Neural progenitor cell (in vitro differentiated cells): ENCODE data around the gene GRK1. TPM values are rescaled to one million over a fixed set of nuclear protein-coding genes. Genes with fewer than 3 reads are reported as not detected.

Experiments
- DNase-seq: peaks from one replicate; pipeline ENCODE4 v3.0.0-alpha.2; 2016; ENCODE audit warnings: low spot score
- H2AFZ ChIP-seq: fragments of 200-600 bp; sonication (generic); replicated peaks from 2 replicates; pipeline ENCODE4 v1.6.1; 2016; ENCODE audit warnings: antibody characterized with exemption
- H3F3A ChIP-seq: fragments of 200-600 bp; sonication (generic); 2 replicates; pipeline ENCODE4 v1.6.1; 2016; ENCODE audit warnings: antibody characterized with exemption, low read depth
- H3K27ac ChIP-seq: fragments of 200-600 bp; sonication (generic); 2 replicates; pipeline ENCODE4 v1.5.1; 2016; ENCODE audit warnings: mild to moderate bottlenecking
- H3K27me3 ChIP-seq: fragments of 200-600 bp; sonication (generic); 2 replicates; pipeline ENCODE4 v1.6.1; 2016; ENCODE audit warnings: mild to moderate bottlenecking, moderate library complexity
- H3K36me3 ChIP-seq: fragments of 200-600 bp; sonication (generic); 2 replicates; pipeline ENCODE4 v1.5.1; 2016
- H3K4me1 ChIP-seq: fragments of 200-600 bp; sonication (generic); 2 replicates; pipeline ENCODE4 v1.6.1; 2016; ENCODE audit warnings: mixed run types
- H3K4me2 ChIP-seq: fragments of 200-600 bp; sonication (generic); 2 replicates; pipeline ENCODE4 v1.6.1; 2016
- H3K4me3 ChIP-seq: fragments of 200-600 bp; sonication (generic); 2 replicates; pipeline ENCODE4 v1.5.1; 2016
- H3K79me2 ChIP-seq: fragments of 200-600 bp; sonication (generic); 2 replicates; pipeline ENCODE4 v1.6.1; 2016; ENCODE audit warnings: low read depth
- H3K9ac ChIP-seq: fragments of 200-600 bp; sonication (generic); 2 replicates; pipeline ENCODE4 v1.6.1; 2016
- H3K9me3 ChIP-seq: fragments of 200-600 bp; sonication (generic); 2 replicates; pipeline ENCODE4 v1.5.1; 2016; ENCODE audit warnings: low read depth
- H4K20me1 ChIP-seq: fragments of 200-600 bp; sonication (generic); 2 replicates; pipeline ENCODE4 v1.6.1; 2016; ENCODE audit warnings: low read depth
- H3K27ac Mint-ChIP-seq: 3 replicates; pipeline ENCODE4 v1.8.0; 2021; ENCODE audit warnings: mixed read lengths
- H3K27me3 Mint-ChIP-seq: 2 replicates; pipeline ENCODE4 v1.8.0; 2022; ENCODE audit warnings: low read depth, mild to moderate bottlenecking, inconsistent platforms, moderate library complexity, mixed read lengths; ENCODE audit not compliant: insufficient read depth
- H3K36me3 Mint-ChIP-seq: 3 replicates; pipeline ENCODE4 v1.8.0; 2021; ENCODE audit warnings: mixed read lengths
- H3K4me1 Mint-ChIP-seq: 3 replicates; pipeline ENCODE4 v1.8.0; 2021; ENCODE audit warnings: mixed read lengths
- H3K4me3 Mint-ChIP-seq: 3 replicates; pipeline ENCODE4 v1.8.0; 2021; ENCODE audit warnings: mild to moderate bottlenecking, moderate library complexity, mixed read lengths
- H3K9me3 Mint-ChIP-seq: 3 replicates; pipeline ENCODE4 v1.8.0; 2020; ENCODE audit warnings: mixed read lengths
- EZH2 ChIP-seq: fragments of 200-600 bp; sonication (generic); IDR thresholded peaks from 2 replicates; pipeline ENCODE4 v1.6.1; 2017; ENCODE audit warnings: antibody characterized with exemption, mild to moderate bottlenecking, moderate library complexity
- EZH2phosphoT487 ChIP-seq: fragments of 200-600 bp; sonication (generic); IDR thresholded peaks from 2 replicates; pipeline ENCODE4 v1.6.1; 2017; ENCODE audit warnings: antibody characterized with exemption
- total RNA-seq: library from RNA; depleted of rRNA; stranded (reverse); fragments of >200 nt; gene quantifications from 2 replicates; pipeline ENCODE4 v1.2.3, GENCODE V29; 2015; ENCODE audit warnings: low replicate concordance
- TF ChIP-seq, protein P1 (sequence below): fragments of 200-600 bp; sonication (generic); IDR thresholded peaks from 2 replicates; pipeline ENCODE4 v1.5.1; 2017; ENCODE audit warnings: antibody characterized with exemption, mild to moderate bottlenecking

GRK1 gene
- total RNA-seq, 1 donor from 2014 or later: not detected

DNA sequence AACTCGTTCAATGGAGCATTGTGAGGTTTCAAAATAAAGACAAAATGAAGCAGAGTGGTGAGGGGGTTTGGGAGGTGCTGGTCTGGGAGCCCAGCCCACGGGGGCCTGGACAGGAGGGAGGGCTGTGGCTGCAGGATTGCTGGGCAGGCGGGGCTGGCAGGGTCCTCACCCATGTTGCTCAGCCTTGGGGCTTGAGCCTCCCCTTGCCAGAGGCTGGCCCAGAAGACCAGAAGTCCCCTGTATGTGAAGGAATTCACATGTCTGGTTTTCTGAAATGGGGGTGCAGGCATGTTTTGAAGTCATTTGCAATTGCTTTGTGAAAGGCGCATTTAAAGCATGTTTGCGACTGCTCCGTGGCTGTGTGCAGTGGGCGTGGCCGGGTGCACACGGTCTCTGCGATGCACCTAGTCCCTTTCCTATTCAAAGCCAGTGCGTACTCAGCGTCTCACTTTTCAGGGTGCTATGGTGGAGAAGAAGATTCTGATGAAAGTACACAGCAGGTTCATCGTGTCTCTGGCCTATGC lies 2.3 kb downstream of the GRK1 start:
- TF ChIP-seq, protein P1, sequence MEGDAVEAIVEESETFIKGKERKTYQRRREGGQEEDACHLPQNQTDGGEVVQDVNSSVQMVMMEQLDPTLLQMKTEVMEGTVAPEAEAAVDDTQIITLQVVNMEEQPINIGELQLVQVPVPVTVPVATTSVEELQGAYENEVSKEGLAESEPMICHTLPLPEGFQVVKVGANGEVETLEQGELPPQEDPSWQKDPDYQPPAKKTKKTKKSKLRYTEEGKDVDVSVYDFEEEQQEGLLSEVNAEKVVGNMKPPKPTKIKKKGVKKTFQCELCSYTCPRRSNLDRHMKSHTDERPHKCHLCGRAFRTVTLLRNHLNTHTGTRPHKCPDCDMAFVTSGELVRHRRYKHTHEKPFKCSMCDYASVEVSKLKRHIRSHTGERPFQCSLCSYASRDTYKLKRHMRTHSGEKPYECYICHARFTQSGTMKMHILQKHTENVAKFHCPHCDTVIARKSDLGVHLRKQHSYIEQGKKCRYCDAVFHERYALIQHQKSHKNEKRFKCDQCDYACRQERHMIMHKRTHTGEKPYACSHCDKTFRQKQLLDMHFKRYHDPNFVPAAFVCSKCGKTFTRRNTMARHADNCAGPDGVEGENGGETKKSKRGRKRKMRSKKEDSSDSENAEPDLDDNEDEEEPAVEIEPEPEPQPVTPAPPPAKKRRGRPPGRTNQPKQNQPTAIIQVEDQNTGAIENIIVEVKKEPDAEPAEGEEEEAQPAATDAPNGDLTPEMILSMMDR: no peak
- TF ChIP-seq EZH2: no peak
- no peak for TF ChIP-seq EZH2phosphoT487
- Histone ChIP-seq H3K27ac (no peak overlapping the region), H2AFZ (no peak overlapping the region), H3K9ac (no peak overlapping the region), H3K9me3 (no peaks in the 10 kb centered on the region), H3K79me2 (no peaks in the 10 kb centered on the region), H4K20me1 (no peaks in the 10 kb centered on the region), H3K36me3 (no peaks in the 10 kb centered on the region), H3K27me3 (no peaks in the 10 kb centered on the region), H3K4me1 (no peaks in the 10 kb centered on the region), H3K4me2 (no peak overlapping the region), H3F3A (no peaks in the 10 kb centered on the region), H3K4me3 (no peak overlapping the region)
- Mint-ChIP-seq H3K4me3 (no peak overlapping the region), H3K9me3 (no peaks in the 10 kb centered on the region), H3K4me1 (peaks cover 8% of the 10 kb centered on the region), H3K27me3 (peaks cover 11% of the 10 kb centered on the region), H3K27ac (peak overlapping the region; percentile 76), H3K36me3 (no peaks in the 10 kb centered on the region)
- no peak for DNase-seq

DNA sequence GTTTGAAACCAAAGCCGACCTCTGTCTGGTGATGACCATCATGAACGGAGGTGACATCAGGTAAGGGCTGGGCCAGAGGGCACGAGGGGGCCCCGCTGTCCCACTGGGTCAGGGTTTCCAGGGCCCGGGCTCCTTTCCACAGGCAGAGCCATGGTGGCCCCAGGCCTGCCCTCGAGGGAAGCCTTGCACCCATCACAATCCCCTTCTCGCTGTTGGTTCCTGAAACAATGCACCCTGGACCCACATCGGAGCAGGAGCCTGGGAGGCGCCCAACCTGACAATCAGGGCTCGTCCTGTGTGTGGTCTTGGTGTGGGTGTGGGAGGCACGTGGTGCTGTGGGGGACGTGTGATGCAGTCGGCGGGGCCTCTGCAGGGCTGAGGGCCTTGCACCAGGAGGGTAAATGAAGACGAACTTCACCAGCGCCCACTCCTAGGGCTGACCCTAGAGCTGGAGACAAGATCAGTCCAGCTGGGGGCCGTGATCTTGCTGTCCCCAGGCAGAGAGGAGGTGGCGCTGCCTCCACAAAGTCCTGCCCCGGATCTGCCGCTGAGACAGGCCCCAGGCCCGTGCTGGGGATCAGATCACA lies 2.8 kb downstream of the GRK1 start:
- Histone ChIP-seq H3K27me3 (no peaks in the 10 kb centered on the region), H3K9ac (no peak overlapping the region), H3K27ac (no peak overlapping the region), H4K20me1 (no peaks in the 10 kb centered on the region), H3K79me2 (no peaks in the 10 kb centered on the region), H3K4me1 (no peaks in the 10 kb centered on the region), H2AFZ (no peak overlapping the region), H3K36me3 (no peaks in the 10 kb centered on the region), H3K4me3 (no peak overlapping the region), H3K4me2 (no peak overlapping the region), H3K9me3 (no peaks in the 10 kb centered on the region), H3F3A (no peaks in the 10 kb centered on the region)
- TF ChIP-seq EZH2: no peak
- TF ChIP-seq, protein P1: no peak
- no peak for TF ChIP-seq EZH2phosphoT487
- no peaks in the 10 kb centered on the region for H3K9me3 Mint-ChIP-seq
- H3K4me1 Mint-ChIP-seq: peaks cover 4% of the 10 kb centered on the region
- no peaks in the 10 kb centered on the region for H3K36me3 Mint-ChIP-seq
- DNase-seq: no peak
- H3K4me3 Mint-ChIP-seq: no peak overlapping the region
- peaks cover 8% of the 10 kb centered on the region for H3K27me3 Mint-ChIP-seq
- H3K27ac Mint-ChIP-seq: no peak overlapping the region

DNA sequence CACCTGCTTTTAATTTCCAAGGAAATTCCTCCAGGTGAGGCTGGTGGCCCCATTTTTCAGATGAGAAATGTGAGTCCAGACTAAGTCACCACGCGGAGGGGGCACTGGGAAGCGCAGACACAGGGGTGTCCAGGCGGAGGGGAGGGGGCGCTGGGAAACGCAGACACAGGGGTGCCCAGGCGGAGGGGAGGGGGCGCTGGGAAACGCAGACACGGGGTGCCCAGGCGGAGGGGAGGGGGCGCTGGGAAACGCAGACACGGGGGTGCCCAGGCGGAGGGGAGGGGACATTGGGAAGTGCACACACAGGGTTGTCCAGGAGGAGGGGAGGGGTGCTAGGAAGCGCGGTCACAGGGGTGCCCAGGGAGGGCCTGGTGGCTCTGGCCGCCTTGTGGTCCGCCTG lies 3.5 kb downstream of the GRK1 start:
- H3K4me1 ChIP-seq: no peaks in the 10 kb centered on the region
- H3K27me3 ChIP-seq: no peaks in the 10 kb centered on the region
- no peaks in the 10 kb centered on the region for H3F3A ChIP-seq
- H3K9me3 ChIP-seq: no peaks in the 10 kb centered on the region
- H3K27ac ChIP-seq: no peak overlapping the region
- H2AFZ ChIP-seq: no peak overlapping the region
- no peak overlapping the region for H3K4me2 ChIP-seq
- peaks cover 4% of the 10 kb centered on the region for H3K4me1 Mint-ChIP-seq
- H3K27me3 Mint-ChIP-seq: peaks cover 8% of the 10 kb centered on the region
- no peaks in the 10 kb centered on the region for H3K79me2 ChIP-seq
- H3K36me3 ChIP-seq: no peaks in the 10 kb centered on the region
- no peak for TF ChIP-seq EZH2
- TF ChIP-seq, protein P1: no peak
- no peak for TF ChIP-seq EZH2phosphoT487
- DNase-seq: no peak
- no peak overlapping the region for H3K9ac ChIP-seq
- no peak overlapping the region for H3K27ac Mint-ChIP-seq
- no peaks in the 10 kb centered on the region for H3K9me3 Mint-ChIP-seq
- no peak overlapping the region for H3K4me3 ChIP-seq
- H3K4me3 Mint-ChIP-seq: no peak overlapping the region
- H3K36me3 Mint-ChIP-seq: no peaks in the 10 kb centered on the region
- H4K20me1 ChIP-seq: no peaks in the 10 kb centered on the region
